ENCODE data around the gene CBR4. TPM values are rescaled to one million over a fixed set of nuclear protein-coding genes. Genes with fewer than 3 reads are reported as not detected.
"Not testable (repeated sequence)": the region's sequence is repeated elsewhere in the genome, so short reads cannot be mapped to it uniquely, and the experiment has no call there.

CBR4 gene
- total RNA-seq, 1 donor from 2014 or later, result 24.8 TPM

GRCh38 chr4:169000315-169000714 is 9.7 kb downstream of the CBR4 start:
- intact Hi-C loops (cut with DNase I), result no loop called here

GRCh38 chr4:168999809-169000208 is 10.2 kb downstream of the CBR4 start:
- DNase-seq (ENCODE audit: low spot score) (no peak), ATAC-seq (no peak)
- intact Hi-C loops (cut with DNase I), result no loop called here

More at GRCh38 chr4:169000315-169000714, 9.7 kb downstream of the CBR4 start:
- ATAC-seq (no peak), DNase-seq (ENCODE audit: low spot score) (no peak)

GRCh38 chr4:168998596-168998995 is 11.5 kb downstream of the CBR4 start:
- DNase-seq (ENCODE audit: low spot score), result no peak
- ATAC-seq, result no peak
- intact Hi-C loops (cut with DNase I), result no loop called here

GRCh38 chr4:168995537-168996295 is 14.3 kb downstream of the CBR4 start:
- intact Hi-C loops (cut with DNase I), result no loop called here
- ATAC-seq (peak; percentile 72), DNase-seq (ENCODE audit: low spot score) (no peak)

GRCh38 chr4:168994958-168995357 is 15.1 kb downstream of the CBR4 start:
- intact Hi-C loops (cut with DNase I), result no loop called here
- DNase-seq (ENCODE audit: low spot score) (no peak), ATAC-seq (no peak)

GRCh38 chr4:168993714-168994510 is 16.1 kb downstream of the CBR4 start:
- peak; percentile 92 for ATAC-seq
- intact Hi-C loops (cut with DNase I), result no loop called here
- no peak for DNase-seq (ENCODE audit: low spot score)

GRCh38 chr4:168992952-168993482 is 17.0 kb downstream of the CBR4 start:
- ATAC-seq; DNase-seq (ENCODE audit: low spot score); intact Hi-C loops (cut with DNase I): not testable (repeated sequence)

- ATAC-seq, result no peak
- no peak for DNase-seq (ENCODE audit: low spot score)
- intact Hi-C loops (cut with DNase I), result no loop called here
These were observed 28.1 kb downstream of the CBR4 start for GRCh38 chr4:168981942-168982341.

- ATAC-seq (no peak), DNase-seq (ENCODE audit: low spot score) (no peak)
- intact Hi-C loops (cut with DNase I), result no loop called here
These were observed 28.6 kb downstream of the CBR4 start for GRCh38 chr4:168981460-168981859.

GRCh38 chr4:168979338-168979737 is 30.7 kb downstream of the CBR4 start:
- intact Hi-C loops (cut with DNase I), result no loop called here
- ATAC-seq, result no peak

GRCh38 chr4:168978001-168978700 is 31.9 kb downstream of the CBR4 start:
- ATAC-seq (no peak), DNase-seq (ENCODE audit: low spot score) (no peak)
- intact Hi-C loops (cut with DNase I), result no loop called here

More at GRCh38 chr4:168979338-168979737, 30.7 kb downstream of the CBR4 start:
- no peak for DNase-seq (ENCODE audit: low spot score)

GRCh38 chr4:168972596-168972995 is 37.5 kb downstream of the CBR4 start:
- intact Hi-C loops (cut with DNase I), result no loop called here
- no peak for DNase-seq (ENCODE audit: low spot score)
- ATAC-seq, result no peak

GRCh38 chr4:168960716-168961115 is 49.3 kb downstream of the CBR4 start:
- intact Hi-C loops (cut with DNase I), result no loop called here
- DNase-seq (ENCODE audit: low spot score) (no peak), ATAC-seq (no peak)

- intact Hi-C loops (cut with DNase I), result no loop called here
- DNase-seq (ENCODE audit: low spot score), result no peak
- no peak for ATAC-seq
These were observed 54.4 kb downstream of the CBR4 start for GRCh38 chr4:168955674-168956073.

GRCh38 chr4:168952821-168953246 is 57.2 kb downstream of the CBR4 start:
- ATAC-seq; intact Hi-C loops (cut with DNase I); DNase-seq (ENCODE audit: low spot score): not testable (repeated sequence)

- DNase-seq (ENCODE audit: low spot score) (no peak), ATAC-seq (no peak)
- intact Hi-C loops (cut with DNase I), result no loop called here
These were observed 64.8 kb downstream of the CBR4 start for GRCh38 chr4:168945291-168945690.

GRCh38 chr4:168942985-168943384 is 67.1 kb downstream of the CBR4 start:
- intact Hi-C loops (cut with DNase I), result no loop called here
- ATAC-seq (no peak), DNase-seq (ENCODE audit: low spot score) (no peak)

Measured in sciatic nerve (tissue), 2 donors.